ENCODE measurements around the gene RAD51B. TPM values are rescaled to one million over a fixed set of nuclear protein-coding genes. Genes with fewer than 3 reads are reported as not detected.

RAD51B gene
- total and polyA plus RNA-seq, 8 donors = 10.8 to 18.3 (median 14.1) TPM

DNA sequence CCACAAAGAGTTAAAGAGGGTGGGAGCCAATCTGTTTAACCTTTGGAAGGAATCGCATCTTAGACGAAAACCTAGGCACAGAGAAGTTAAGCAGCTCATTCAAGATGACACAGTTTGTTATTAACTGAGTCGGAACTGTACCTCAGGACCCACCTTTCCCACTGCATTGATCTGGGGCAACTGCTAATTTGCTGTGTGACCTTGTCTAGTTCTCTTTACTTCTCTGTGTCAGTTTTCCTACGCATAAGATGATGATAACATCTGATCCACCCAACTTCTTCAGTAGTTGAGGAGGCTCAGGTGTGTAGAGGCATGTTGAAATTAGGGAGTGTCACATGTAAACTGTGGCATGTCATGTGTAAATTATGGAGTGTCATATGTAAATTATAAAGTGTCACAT, 787.1 kb downstream of the RAD51B start:
- TF ChIP-seq, protein P1, sequence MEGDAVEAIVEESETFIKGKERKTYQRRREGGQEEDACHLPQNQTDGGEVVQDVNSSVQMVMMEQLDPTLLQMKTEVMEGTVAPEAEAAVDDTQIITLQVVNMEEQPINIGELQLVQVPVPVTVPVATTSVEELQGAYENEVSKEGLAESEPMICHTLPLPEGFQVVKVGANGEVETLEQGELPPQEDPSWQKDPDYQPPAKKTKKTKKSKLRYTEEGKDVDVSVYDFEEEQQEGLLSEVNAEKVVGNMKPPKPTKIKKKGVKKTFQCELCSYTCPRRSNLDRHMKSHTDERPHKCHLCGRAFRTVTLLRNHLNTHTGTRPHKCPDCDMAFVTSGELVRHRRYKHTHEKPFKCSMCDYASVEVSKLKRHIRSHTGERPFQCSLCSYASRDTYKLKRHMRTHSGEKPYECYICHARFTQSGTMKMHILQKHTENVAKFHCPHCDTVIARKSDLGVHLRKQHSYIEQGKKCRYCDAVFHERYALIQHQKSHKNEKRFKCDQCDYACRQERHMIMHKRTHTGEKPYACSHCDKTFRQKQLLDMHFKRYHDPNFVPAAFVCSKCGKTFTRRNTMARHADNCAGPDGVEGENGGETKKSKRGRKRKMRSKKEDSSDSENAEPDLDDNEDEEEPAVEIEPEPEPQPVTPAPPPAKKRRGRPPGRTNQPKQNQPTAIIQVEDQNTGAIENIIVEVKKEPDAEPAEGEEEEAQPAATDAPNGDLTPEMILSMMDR (IDR thresholded peaks at IDR 0.05) = no peak

DNA sequence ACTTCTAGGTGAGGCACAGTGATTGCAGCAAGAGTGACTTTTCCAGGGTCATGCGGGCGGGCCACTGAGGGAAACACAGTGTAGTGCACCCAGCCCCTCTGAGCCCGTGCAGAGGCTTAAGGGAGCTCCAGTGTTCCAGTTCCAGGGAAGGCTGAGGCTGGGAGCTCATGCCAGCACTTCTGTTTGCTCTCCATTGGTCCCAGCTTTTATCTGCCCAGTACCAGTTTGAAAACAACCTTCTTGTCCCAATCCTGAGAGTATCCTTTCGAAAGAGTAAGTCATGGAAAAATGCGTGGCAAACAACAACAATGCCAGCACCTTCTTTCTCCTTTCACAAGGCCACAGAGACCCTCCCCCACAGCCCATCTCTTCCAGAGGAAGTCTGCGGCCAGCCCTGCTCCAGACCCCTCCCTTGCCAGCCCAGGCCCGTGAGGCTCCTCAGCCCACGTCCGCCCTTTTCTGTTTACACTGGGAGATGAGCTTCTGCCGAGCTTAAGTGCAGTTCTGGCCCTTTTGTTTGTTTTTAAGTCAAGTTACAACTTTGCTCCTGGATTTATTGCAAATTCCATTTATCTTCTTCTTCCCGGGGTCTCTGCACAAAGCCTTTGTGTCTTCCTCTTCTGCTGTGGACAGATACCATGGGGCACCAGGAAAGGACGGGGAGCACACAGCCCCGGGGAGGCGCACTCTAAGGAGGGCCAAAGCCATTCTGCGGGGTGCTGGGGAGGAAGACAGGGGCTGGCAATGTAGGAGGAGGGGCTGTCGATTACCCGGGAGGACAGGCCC, 787.7 kb downstream of the RAD51B start:
- ATAC-seq (peak; percentile 50), DNase-seq (peak in 1 of 4 donors; percentile 67)
- intact Hi-C loops (cut with DNase I) = no loop called here
- Histone ChIP-seq H3K4me1 (peaks cover 18 to 55% of the 10 kb centered on the region in 2 donors), H3K9me3 (peaks cover 0 to 7% of the 10 kb centered on the region in 2 donors), H3K4me3 (no peak overlapping the region), H3K27me3 (no peaks in the 10 kb centered on the region), H3K36me3 (no peaks in the 10 kb centered on the region), H3K27ac (peak overlapping the region; percentile 81)
- TF ChIP-seq, protein P1 (IDR thresholded peaks at IDR 0.05) = no peak

More for the DNA sequence above, 787.1 kb downstream of the RAD51B start:
- Histone ChIP-seq H3K36me3 (no peaks in the 10 kb centered on the region), H3K9me3 (peaks cover 0 to 7% of the 10 kb centered on the region in 2 donors), H3K27ac (no peak overlapping the region), H3K27me3 (no peaks in the 10 kb centered on the region), H3K4me1 (peaks cover 18 to 49% of the 10 kb centered on the region in 2 donors), H3K4me3 (no peak overlapping the region)
- intact Hi-C loops (cut with DNase I) = no loop called here
- ATAC-seq (no peak), DNase-seq (no peak)

GRCh38 chr14:68607867-68608573, 788.4 kb downstream of the RAD51B start:
- peak; percentile 48 for ATAC-seq
- peaks cover 18 to 60% of the 10 kb centered on the region in 2 donors for H3K4me1 ChIP-seq
- intact Hi-C loops (cut with DNase I) = no loop called here

GRCh38 chr14:68608574-68608962, 789.0 kb downstream of the RAD51B start:
- Histone ChIP-seq H3K27ac (peak overlapping the region; percentile 81), H3K9me3 (peaks cover 0 to 8% of the 10 kb centered on the region in 2 donors), H3K4me1 (peaks cover 18 to 55% of the 10 kb centered on the region in 2 donors), H3K4me3 (no peak overlapping the region), H3K27me3 (no peaks in the 10 kb centered on the region), H3K36me3 (no peaks in the 10 kb centered on the region)
- DNase-seq = no peak
- intact Hi-C loops (cut with DNase I) = no loop called here
- no peak for ATAC-seq
- TF ChIP-seq, protein P1 (IDR thresholded peaks at IDR 0.05) = no peak

More at GRCh38 chr14:68607867-68608573, 788.4 kb downstream of the RAD51B start:
- Histone ChIP-seq H3K27ac (peak overlapping the region; percentile 81), H3K36me3 (no peaks in the 10 kb centered on the region), H3K4me3 (no peak overlapping the region), H3K9me3 (peaks cover 0 to 7% of the 10 kb centered on the region in 2 donors), H3K27me3 (no peaks in the 10 kb centered on the region)
- peak in 2 of 4 donors; percentile 56 to 74 for DNase-seq
- TF ChIP-seq, protein P1 (IDR thresholded peaks at IDR 0.05) = no peak

- H3K4me3 ChIP-seq = no peak overlapping the region
- H3K4me1 ChIP-seq = peaks cover 18 to 54% of the 10 kb centered on the region in 2 donors
- DNase-seq (no peak), ATAC-seq (no peak)
- TF ChIP-seq, protein P1 (IDR thresholded peaks at IDR 0.05) = no peak
- H3K27ac ChIP-seq = peak overlapping the region in 1 of 2 donors; percentile 81
- peaks cover 0 to 12% of the 10 kb centered on the region in 2 donors for H3K9me3 ChIP-seq
- intact Hi-C loops (cut with DNase I) = no loop called here
- H3K36me3 ChIP-seq = no peaks in the 10 kb centered on the region
- no peaks in the 10 kb centered on the region for H3K27me3 ChIP-seq
Measured at GRCh38 chr14:68609012-68609411, 789.4 kb downstream of the RAD51B start.

Data from left lung (tissue), 10 donors.